NCI-H2171 (cell line): ENCODE measurements around the gene DENND1A.

Source experiments
- DNase-seq: peaks from one replicate; lab custom pipeline; 2025; lab: John Stamatoyannopoulos, UW

Gene DENND1A

GRCh38 chr9:123425261-123425821 is 504.6 kb downstream of the DENND1A start:
- no peak for DNase-seq

DNA sequence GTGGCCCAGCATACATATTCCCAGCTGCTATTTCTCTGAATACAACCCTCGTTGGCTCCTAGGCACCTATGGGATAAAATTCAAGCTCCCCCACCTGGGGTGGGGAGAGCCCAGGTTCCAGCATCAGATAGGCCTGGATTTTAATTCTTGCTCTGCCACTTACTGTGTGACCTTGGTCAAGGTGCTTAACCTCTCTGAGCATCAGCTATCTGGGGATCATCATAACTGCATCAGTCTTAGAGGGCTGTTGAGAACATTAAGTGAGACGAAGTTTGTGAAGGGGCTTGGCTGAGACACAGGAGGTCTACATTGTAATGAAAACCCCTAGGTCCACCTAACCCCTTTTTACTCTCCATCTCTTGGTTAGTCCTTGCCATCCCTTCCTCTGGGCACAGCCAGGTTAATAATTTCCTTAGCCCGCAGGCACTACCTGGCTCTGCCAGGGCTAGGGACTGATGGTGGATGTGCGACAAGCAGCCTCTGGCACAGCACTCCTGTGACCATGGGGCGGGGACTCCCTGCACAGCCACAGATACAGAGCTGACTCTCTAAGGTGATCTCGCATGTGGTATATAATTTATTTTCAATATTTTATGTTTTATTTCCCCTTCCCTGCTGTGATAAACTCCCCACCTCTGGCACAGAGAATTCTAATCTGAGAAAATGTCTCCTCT is 505.2 kb downstream of the DENND1A start:
- no peak for DNase-seq

DNA sequence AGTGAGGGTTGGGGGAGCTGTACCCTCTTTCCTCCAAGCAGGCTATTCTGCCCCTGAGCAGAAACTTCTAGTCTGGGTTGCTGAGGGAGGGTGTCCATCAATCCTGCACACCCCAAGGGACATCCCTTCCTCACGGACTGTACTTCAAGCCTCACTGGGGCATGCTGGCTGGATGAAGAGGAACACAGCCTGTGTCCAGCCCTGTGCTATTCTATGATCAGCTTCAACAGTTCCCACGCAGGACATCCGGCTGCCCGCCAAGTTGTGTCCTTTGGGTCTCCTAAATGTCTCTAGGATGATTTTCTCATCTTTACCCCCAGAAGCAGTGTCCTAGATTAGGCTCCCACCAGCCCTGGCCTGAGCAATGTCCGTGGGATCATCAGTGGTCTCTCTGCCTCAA is 505.8 kb downstream of the DENND1A start:
- DNase-seq, result no peak

DNA sequence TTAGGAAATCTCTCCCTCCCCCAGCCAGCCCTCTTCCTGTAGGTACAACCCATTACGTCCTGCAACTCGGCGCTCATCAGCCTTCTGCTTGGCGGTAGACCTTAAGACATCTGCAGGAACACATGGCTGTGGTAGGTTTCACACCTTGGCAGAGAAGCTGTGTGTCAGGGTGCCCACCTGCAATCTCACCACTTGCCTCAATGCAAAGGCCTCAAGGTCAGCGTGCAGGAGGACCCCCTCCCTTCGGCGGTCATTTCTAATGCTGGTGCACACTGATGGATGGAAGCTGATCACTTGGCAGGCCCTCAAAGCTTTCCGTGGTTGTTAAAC is 506.6 kb downstream of the DENND1A start:
- no peak for DNase-seq

GRCh38 chr9:123422635-123423310 is 507.2 kb downstream of the DENND1A start:
- DNase-seq, result no peak

DNA sequence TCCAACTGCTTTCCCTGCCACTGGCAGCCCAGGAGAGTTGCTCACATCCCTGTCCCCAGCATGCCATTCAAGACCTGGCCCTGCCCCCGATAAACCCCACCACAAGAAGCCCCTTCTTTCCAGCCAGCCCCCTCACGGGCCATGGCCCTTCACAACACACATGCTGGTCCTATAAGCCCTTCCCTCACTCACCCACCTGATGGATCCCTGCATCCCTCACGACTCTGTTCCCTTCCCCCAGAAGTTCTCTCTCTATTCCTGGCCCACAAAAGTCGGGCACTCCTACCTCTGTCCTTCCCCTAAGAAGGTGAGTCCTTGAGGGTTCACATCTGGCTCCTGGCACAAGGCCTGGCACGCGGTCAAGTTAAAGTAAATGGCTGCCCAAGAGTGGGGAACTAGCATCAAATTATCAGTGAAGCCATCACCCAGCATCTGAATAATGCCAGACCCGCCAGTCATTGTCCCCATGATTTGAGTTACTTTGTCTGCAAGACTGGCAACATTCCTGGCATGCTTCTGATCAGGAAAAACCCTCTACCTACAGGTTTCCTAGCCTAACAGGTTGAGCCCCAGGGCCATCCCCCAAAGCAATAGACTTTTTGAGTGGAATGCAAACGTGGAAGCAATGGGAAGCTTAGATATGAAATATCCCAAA is 508.0 kb downstream of the DENND1A start:
- DNase-seq, result no peak

GRCh38 chr9:123421186-123421585 is 508.7 kb downstream of the DENND1A start:
- DNase-seq, result no peak

GRCh38 chr9:123420592-123421111 is 509.3 kb downstream of the DENND1A start:
- DNase-seq, result no peak

GRCh38 chr9:123419721-123420591 is 510.0 kb downstream of the DENND1A start:
- DNase-seq, result no peak

DNA sequence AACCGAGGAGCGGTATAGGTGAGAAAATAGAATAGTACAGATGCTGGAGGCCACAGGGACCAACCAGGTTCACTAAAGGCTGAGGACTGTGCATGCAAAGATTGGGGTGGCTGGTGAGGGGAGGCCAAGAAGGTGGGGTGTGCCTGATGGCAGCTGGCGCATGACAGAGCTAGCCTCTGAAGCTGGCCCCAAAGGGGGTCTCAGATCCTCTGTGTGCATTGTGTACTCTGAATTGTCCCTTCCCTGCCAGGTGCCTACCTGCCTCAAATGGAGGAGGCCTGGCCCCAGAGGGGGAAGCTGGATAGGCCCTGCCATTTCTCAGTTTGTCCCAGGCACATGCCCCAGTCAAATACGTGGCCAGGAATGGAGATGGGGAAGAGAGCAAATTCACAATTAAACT is 510.8 kb downstream of the DENND1A start:
- DNase-seq, result no peak

DNA sequence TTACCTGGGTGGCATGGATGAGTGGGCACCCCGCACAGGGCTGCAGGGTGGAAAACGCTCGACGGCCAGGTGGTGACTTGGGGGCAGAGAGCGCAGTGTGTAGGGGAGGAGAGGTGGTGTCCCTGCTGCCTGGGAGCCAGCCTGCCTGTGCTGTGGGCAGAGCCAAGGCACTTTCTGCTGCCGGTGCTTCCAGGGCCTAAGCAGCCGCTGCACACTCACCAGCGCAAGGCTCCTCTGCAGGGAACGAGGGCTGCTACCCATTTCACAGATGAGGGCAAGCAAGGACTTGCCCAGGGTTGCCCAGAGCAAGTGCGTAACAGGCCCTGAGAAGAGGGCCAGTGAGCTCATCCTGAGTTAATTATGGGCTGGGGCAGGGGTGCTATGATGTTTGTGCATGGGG is 511.4 kb downstream of the DENND1A start:
- DNase-seq, result no peak

DNA sequence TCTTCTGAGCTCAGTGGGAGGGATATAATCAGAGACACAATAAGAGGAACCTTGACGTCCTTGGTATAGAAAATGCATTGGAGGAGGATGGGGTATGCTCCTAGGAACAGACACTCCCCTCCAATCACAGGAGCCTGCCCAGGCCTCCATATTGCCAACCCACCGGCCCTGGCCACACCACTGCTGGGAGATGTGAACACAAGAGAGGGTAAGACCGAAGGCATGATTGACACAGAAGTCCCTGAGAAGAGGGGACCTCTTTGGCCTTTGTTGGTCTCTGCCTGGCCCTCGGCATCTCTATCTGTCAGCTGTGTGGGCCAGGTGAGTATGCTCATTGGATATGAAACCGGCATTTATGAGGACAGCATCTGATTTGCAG is 511.9 kb downstream of the DENND1A start:
- no peak for DNase-seq

DNA sequence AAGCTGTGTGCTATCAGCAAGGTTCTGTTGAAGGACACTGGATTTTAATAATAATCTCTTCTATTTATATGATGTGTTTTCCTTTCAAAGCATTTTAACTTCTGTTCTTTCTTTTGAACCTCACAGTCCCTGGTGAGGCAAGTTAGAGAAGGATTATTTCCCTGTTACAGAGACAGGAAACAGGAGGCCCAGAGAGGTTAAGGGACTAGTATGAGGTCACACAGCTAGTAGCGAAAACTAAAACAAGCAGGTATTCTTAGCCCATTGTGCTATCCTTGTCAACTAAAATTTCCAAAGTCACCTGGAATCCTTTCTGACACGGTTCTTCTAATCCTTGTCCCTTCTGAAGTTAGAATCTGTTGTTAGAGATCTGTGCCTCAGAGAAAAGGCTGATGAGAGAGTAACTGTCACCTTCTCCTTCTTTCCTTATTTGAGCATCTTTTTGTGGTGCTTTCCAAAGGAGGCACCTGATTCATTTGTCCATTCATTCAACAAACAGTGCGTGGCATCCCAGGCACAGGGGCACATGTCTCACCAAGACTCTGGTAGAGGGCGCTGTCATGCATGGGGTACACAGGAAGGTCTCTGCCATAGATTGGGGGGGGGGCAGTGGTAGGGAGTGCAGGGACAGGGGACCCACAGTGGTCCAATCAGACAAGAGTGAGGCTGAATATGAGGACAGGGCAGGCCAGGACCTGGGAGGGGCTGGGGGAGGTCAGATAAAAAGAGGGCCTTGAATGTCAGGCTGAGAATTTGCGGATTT is 512.5 kb downstream of the DENND1A start:
- no peak for DNase-seq

- no peak for DNase-seq
Observed at GRCh38 chr9:123416176-123416575, 513.8 kb downstream of the DENND1A start.

- DNase-seq, result peak; percentile 8
Observed at GRCh38 chr9:123414936-123415930, 514.7 kb downstream of the DENND1A start.

GRCh38 chr9:123414204-123414603 is 515.7 kb downstream of the DENND1A start:
- DNase-seq, result no peak

- DNase-seq, result no peak
Observed at GRCh38 chr9:123412171-123412820, 517.6 kb downstream of the DENND1A start.

DNA sequence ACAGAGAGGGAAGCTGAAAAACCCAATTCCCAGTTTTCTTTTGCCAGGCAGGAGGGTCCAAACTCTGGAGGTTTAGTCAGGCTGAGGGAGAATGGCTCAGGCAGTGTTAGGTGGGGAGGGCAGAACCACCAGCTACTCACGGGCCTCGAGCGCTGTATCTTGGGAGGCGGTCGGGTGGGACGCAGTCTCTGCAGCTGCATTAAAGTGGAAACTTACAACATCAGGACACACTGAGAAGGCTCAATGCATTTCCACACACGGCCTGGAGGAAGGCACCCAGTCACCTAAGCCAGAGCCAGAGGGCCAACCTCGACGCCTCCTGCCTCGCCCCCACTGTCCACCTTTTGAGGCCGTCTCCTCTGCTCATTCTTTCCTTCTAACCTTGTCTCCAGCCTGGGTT is 518.3 kb downstream of the DENND1A start:
- no peak for DNase-seq

- DNase-seq, result no peak
Observed at GRCh38 chr9:123411191-123411590, 518.7 kb downstream of the DENND1A start.
